Activated naive CD4-positive, alpha-beta T cell treated with anti-CD3 and anti-CD28 coated beads, Interleukin-2, amount 50 U/mL, for 24 hours (primary cell): ENCODE results near the gene CLEC16A.

Experiments used
- H3K27ac Mint-ChIP-seq: one replicate; pipeline ENCODE4 v1.8.0; 2021; ENCODE audit warnings: mild to moderate bottlenecking, mixed read lengths
- H3K27me3 Mint-ChIP-seq: one replicate; pipeline ENCODE4 v1.8.0; 2021; ENCODE audit warnings: mixed read lengths
- H3K36me3 Mint-ChIP-seq: one replicate; pipeline ENCODE4 v1.8.0; 2021; ENCODE audit warnings: mixed read lengths
- H3K4me1 Mint-ChIP-seq: one replicate; pipeline ENCODE4 v1.8.0; 2021; ENCODE audit warnings: mixed read lengths
- H3K4me3 Mint-ChIP-seq: one replicate; pipeline ENCODE4 v1.8.0; 2021; ENCODE audit warnings: mild to moderate bottlenecking, mixed read lengths
- H3K9me3 Mint-ChIP-seq: one replicate; pipeline ENCODE4 v1.8.0; 2021; ENCODE audit warnings: mixed read lengths

The CLEC16A gene

GRCh38 chr16:10981697-10982216 is 37.4 kb downstream of the CLEC16A start:
- no peak overlapping the region for H3K27ac Mint-ChIP-seq
- H3K27me3 Mint-ChIP-seq: no peaks in the 10 kb centered on the region
- H3K4me3 Mint-ChIP-seq: no peak overlapping the region
- peaks cover 8% of the 10 kb centered on the region for H3K36me3 Mint-ChIP-seq
- H3K9me3 Mint-ChIP-seq: no peaks in the 10 kb centered on the region
- peaks cover 23% of the 10 kb centered on the region for H3K4me1 Mint-ChIP-seq

GRCh38 chr16:10982465-10983150 is 38.2 kb downstream of the CLEC16A start:
- Mint-ChIP-seq H3K4me3 (no peak overlapping the region), H3K9me3 (no peaks in the 10 kb centered on the region), H3K27me3 (no peaks in the 10 kb centered on the region), H3K36me3 (peaks cover 7% of the 10 kb centered on the region), H3K4me1 (peaks cover 25% of the 10 kb centered on the region), H3K27ac (no peak overlapping the region)

GRCh38 chr16:10983159-10983558 is 38.8 kb downstream of the CLEC16A start:
- Mint-ChIP-seq H3K4me3 (no peak overlapping the region), H3K9me3 (no peaks in the 10 kb centered on the region), H3K27me3 (no peaks in the 10 kb centered on the region), H3K27ac (no peak overlapping the region), H3K36me3 (peaks cover 7% of the 10 kb centered on the region), H3K4me1 (peaks cover 27% of the 10 kb centered on the region)

GRCh38 chr16:10984509-10984908 is 40.1 kb downstream of the CLEC16A start:
- H3K4me1 Mint-ChIP-seq: peaks cover 37% of the 10 kb centered on the region
- H3K9me3 Mint-ChIP-seq: no peaks in the 10 kb centered on the region
- no peak overlapping the region for H3K4me3 Mint-ChIP-seq
- peak overlapping the region; percentile 37 for H3K27ac Mint-ChIP-seq
- H3K27me3 Mint-ChIP-seq: no peaks in the 10 kb centered on the region
- H3K36me3 Mint-ChIP-seq: peaks cover 7% of the 10 kb centered on the region

GRCh38 chr16:10987361-10988163 is 43.2 kb downstream of the CLEC16A start:
- Mint-ChIP-seq H3K27ac (peak overlapping the region; percentile 91), H3K4me3 (peak overlapping the region; percentile 63), H3K4me1 (peaks cover 57% of the 10 kb centered on the region), H3K27me3 (no peaks in the 10 kb centered on the region), H3K9me3 (no peaks in the 10 kb centered on the region), H3K36me3 (peaks cover 17% of the 10 kb centered on the region)

GRCh38 chr16:10988164-10988803 is 43.9 kb downstream of the CLEC16A start:
- Mint-ChIP-seq H3K4me3 (peak overlapping the region; percentile 63), H3K27me3 (no peaks in the 10 kb centered on the region), H3K4me1 (peaks cover 62% of the 10 kb centered on the region), H3K27ac (peak overlapping the region; percentile 91), H3K36me3 (peaks cover 20% of the 10 kb centered on the region), H3K9me3 (no peaks in the 10 kb centered on the region)

GRCh38 chr16:10988879-10989278 is 44.5 kb downstream of the CLEC16A start:
- Mint-ChIP-seq H3K36me3 (peaks cover 20% of the 10 kb centered on the region), H3K4me1 (peaks cover 62% of the 10 kb centered on the region), H3K27me3 (no peaks in the 10 kb centered on the region), H3K27ac (peak overlapping the region; percentile 23), H3K4me3 (peak overlapping the region; percentile 63), H3K9me3 (no peaks in the 10 kb centered on the region)

GRCh38 chr16:10989559-10989958 is 45.2 kb downstream of the CLEC16A start:
- Mint-ChIP-seq H3K36me3 (peaks cover 18% of the 10 kb centered on the region), H3K27me3 (no peaks in the 10 kb centered on the region), H3K9me3 (no peaks in the 10 kb centered on the region), H3K27ac (no peak overlapping the region), H3K4me3 (no peak overlapping the region), H3K4me1 (peaks cover 57% of the 10 kb centered on the region)

- Mint-ChIP-seq H3K4me1 (peaks cover 56% of the 10 kb centered on the region), H3K4me3 (no peak overlapping the region), H3K36me3 (peaks cover 20% of the 10 kb centered on the region), H3K9me3 (no peaks in the 10 kb centered on the region), H3K27ac (no peak overlapping the region), H3K27me3 (no peaks in the 10 kb centered on the region)
Observed at GRCh38 chr16:10990378-10990777, 46.0 kb downstream of the CLEC16A start.

- H3K4me3 Mint-ChIP-seq: no peak overlapping the region
- H3K36me3 Mint-ChIP-seq: peaks cover 21% of the 10 kb centered on the region
- no peak overlapping the region for H3K27ac Mint-ChIP-seq
- no peaks in the 10 kb centered on the region for H3K9me3 Mint-ChIP-seq
- peaks cover 45% of the 10 kb centered on the region for H3K4me1 Mint-ChIP-seq
- H3K27me3 Mint-ChIP-seq: no peaks in the 10 kb centered on the region
Observed at GRCh38 chr16:10992112-10992511, 47.7 kb downstream of the CLEC16A start.

GRCh38 chr16:10992797-10993196 is 48.4 kb downstream of the CLEC16A start:
- Mint-ChIP-seq H3K27ac (no peak overlapping the region), H3K27me3 (no peaks in the 10 kb centered on the region), H3K36me3 (peaks cover 25% of the 10 kb centered on the region), H3K4me3 (no peak overlapping the region), H3K4me1 (peaks cover 38% of the 10 kb centered on the region), H3K9me3 (no peaks in the 10 kb centered on the region)

- H3K4me3 Mint-ChIP-seq: no peak overlapping the region
- peaks cover 24% of the 10 kb centered on the region for H3K36me3 Mint-ChIP-seq
- no peaks in the 10 kb centered on the region for H3K9me3 Mint-ChIP-seq
- H3K4me1 Mint-ChIP-seq: peaks cover 30% of the 10 kb centered on the region
- no peaks in the 10 kb centered on the region for H3K27me3 Mint-ChIP-seq
- H3K27ac Mint-ChIP-seq: no peak overlapping the region
Observed at GRCh38 chr16:10993649-10994048, 49.3 kb downstream of the CLEC16A start.

GRCh38 chr16:10994571-10994970 is 50.2 kb downstream of the CLEC16A start:
- Mint-ChIP-seq H3K4me3 (no peak overlapping the region), H3K4me1 (peaks cover 25% of the 10 kb centered on the region), H3K36me3 (peaks cover 24% of the 10 kb centered on the region), H3K9me3 (no peaks in the 10 kb centered on the region), H3K27ac (no peak overlapping the region), H3K27me3 (no peaks in the 10 kb centered on the region)

- Mint-ChIP-seq H3K4me1 (peaks cover 24% of the 10 kb centered on the region), H3K9me3 (no peaks in the 10 kb centered on the region), H3K27me3 (no peaks in the 10 kb centered on the region)
Observed at GRCh38 chr16:10995565-10995964, 51.2 kb downstream of the CLEC16A start.

GRCh38 chr16:10997485-10997884 is 53.1 kb downstream of the CLEC16A start:
- Mint-ChIP-seq H3K4me3 (no peak overlapping the region), H3K27me3 (no peaks in the 10 kb centered on the region), H3K4me1 (peaks cover 6% of the 10 kb centered on the region), H3K36me3 (peaks cover 14% of the 10 kb centered on the region), H3K9me3 (no peaks in the 10 kb centered on the region), H3K27ac (no peak overlapping the region)

More at GRCh38 chr16:10995565-10995964, 51.2 kb downstream of the CLEC16A start:
- H3K27ac Mint-ChIP-seq: no peak overlapping the region
- no peak overlapping the region for H3K4me3 Mint-ChIP-seq
- H3K36me3 Mint-ChIP-seq: peaks cover 24% of the 10 kb centered on the region

GRCh38 chr16:10999300-10999699 is 54.9 kb downstream of the CLEC16A start:
- Mint-ChIP-seq H3K27me3 (no peaks in the 10 kb centered on the region), H3K36me3 (peaks cover 14% of the 10 kb centered on the region), H3K27ac (no peak overlapping the region), H3K4me3 (no peak overlapping the region), H3K9me3 (no peaks in the 10 kb centered on the region), H3K4me1 (no peaks in the 10 kb centered on the region)
